ENCODE measurements around the gene LTBP2. TPM values are rescaled to one million over a fixed set of nuclear protein-coding genes. Genes with fewer than 3 reads are reported as not detected.

The LTBP2 gene
- total and polyA plus RNA-seq, 2 of the 8 experiments (the other 6 are each of a cell fraction or from before 2014, with no cell fraction given): 0.48 to 0.89 TPM

DNA sequence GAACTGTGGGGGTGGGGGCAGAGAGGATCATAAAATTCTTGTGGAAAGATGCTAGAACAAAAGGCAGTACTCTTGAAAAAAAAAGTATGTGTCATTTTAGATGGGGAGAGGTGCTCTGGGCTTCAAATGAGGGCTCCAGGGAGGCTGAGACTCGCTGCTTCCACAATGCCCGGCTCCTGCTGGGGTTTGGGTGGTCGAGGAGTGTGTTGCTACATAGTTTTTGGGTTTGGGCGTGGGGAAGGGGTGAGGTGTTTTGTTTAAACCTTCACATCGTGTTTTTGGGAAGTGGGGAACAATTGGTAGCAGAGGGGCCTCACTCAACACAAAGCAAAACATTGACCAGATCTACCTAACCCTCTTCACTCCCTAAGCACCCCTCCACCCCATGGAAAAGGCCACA lies 110.3 kb downstream of the LTBP2 start (continued):
- TF ChIP-seq, protein P1, sequence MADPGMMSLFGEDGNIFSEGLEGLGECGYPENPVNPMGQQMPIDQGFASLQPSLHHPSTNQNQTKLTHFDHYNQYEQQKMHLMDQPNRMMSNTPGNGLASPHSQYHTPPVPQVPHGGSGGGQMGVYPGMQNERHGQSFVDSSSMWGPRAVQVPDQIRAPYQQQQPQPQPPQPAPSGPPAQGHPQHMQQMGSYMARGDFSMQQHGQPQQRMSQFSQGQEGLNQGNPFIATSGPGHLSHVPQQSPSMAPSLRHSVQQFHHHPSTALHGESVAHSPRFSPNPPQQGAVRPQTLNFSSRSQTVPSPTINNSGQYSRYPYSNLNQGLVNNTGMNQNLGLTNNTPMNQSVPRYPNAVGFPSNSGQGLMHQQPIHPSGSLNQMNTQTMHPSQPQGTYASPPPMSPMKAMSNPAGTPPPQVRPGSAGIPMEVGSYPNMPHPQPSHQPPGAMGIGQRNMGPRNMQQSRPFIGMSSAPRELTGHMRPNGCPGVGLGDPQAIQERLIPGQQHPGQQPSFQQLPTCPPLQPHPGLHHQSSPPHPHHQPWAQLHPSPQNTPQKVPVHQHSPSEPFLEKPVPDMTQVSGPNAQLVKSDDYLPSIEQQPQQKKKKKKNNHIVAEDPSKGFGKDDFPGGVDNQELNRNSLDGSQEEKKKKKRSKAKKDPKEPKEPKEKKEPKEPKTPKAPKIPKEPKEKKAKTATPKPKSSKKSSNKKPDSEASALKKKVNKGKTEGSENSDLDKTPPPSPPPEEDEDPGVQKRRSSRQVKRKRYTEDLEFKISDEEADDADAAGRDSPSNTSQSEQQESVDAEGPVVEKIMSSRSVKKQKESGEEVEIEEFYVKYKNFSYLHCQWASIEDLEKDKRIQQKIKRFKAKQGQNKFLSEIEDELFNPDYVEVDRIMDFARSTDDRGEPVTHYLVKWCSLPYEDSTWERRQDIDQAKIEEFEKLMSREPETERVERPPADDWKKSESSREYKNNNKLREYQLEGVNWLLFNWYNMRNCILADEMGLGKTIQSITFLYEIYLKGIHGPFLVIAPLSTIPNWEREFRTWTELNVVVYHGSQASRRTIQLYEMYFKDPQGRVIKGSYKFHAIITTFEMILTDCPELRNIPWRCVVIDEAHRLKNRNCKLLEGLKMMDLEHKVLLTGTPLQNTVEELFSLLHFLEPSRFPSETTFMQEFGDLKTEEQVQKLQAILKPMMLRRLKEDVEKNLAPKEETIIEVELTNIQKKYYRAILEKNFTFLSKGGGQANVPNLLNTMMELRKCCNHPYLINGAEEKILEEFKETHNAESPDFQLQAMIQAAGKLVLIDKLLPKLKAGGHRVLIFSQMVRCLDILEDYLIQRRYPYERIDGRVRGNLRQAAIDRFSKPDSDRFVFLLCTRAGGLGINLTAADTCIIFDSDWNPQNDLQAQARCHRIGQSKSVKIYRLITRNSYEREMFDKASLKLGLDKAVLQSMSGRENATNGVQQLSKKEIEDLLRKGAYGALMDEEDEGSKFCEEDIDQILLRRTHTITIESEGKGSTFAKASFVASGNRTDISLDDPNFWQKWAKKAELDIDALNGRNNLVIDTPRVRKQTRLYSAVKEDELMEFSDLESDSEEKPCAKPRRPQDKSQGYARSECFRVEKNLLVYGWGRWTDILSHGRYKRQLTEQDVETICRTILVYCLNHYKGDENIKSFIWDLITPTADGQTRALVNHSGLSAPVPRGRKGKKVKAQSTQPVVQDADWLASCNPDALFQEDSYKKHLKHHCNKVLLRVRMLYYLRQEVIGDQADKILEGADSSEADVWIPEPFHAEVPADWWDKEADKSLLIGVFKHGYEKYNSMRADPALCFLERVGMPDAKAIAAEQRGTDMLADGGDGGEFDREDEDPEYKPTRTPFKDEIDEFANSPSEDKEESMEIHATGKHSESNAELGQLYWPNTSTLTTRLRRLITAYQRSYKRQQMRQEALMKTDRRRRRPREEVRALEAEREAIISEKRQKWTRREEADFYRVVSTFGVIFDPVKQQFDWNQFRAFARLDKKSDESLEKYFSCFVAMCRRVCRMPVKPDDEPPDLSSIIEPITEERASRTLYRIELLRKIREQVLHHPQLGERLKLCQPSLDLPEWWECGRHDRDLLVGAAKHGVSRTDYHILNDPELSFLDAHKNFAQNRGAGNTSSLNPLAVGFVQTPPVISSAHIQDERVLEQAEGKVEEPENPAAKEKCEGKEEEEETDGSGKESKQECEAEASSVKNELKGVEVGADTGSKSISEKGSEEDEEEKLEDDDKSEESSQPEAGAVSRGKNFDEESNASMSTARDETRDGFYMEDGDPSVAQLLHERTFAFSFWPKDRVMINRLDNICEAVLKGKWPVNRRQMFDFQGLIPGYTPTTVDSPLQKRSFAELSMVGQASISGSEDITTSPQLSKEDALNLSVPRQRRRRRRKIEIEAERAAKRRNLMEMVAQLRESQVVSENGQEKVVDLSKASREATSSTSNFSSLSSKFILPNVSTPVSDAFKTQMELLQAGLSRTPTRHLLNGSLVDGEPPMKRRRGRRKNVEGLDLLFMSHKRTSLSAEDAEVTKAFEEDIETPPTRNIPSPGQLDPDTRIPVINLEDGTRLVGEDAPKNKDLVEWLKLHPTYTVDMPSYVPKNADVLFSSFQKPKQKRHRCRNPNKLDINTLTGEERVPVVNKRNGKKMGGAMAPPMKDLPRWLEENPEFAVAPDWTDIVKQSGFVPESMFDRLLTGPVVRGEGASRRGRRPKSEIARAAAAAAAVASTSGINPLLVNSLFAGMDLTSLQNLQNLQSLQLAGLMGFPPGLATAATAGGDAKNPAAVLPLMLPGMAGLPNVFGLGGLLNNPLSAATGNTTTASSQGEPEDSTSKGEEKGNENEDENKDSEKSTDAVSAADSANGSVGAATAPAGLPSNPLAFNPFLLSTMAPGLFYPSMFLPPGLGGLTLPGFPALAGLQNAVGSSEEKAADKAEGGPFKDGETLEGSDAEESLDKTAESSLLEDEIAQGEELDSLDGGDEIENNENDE (IDR thresholded peaks at IDR 0.05; ENCODE audit: insufficient replicate concordance, low read length): no peak
- TF ChIP-seq CBX5 (IDR thresholded peaks at IDR 0.05; ENCODE audit: low read depth, low read length) (no peak), CREB1 (IDR thresholded peaks at IDR 0.05) (no peak), NRF1 (IDR thresholded peaks at IDR 0.05; ENCODE audit: low read depth, low read length) (no peak), SIN3A (conservative IDR thresholded peaks at IDR 0.05 in 1 of 2, IDR thresholded peaks at IDR 0.05 in 1 of 2; ENCODE audit: low read depth in 1 of 2, low read length in 2 of 2) (no peak), TAF1 (IDR thresholded peaks at IDR 0.05; ENCODE audit: low read depth, low read length) (no peak), EZH2 (IDR thresholded peaks at IDR 0.05; ENCODE audit: low read depth, low read length, severe bottlenecking) (no peak), SP1 (IDR thresholded peaks at IDR 0.05; ENCODE audit: low read depth, low read length) (no peak), TBP (IDR thresholded peaks at IDR 0.05; ENCODE audit: low read depth, low read length) (no peak)

Measured in H1 (cell line).